Keratinocyte (primary cell): ENCODE measurements around the gene ZNF567. TPM values are rescaled to one million over a fixed set of nuclear protein-coding genes. Genes with fewer than 3 reads are reported as not detected.

Experiments used
- DNase-seq: peaks from one replicate; pipeline ENCODE4 v3.0.0-alpha.2; 2011; ENCODE audit warnings: low read depth, missing footprints, low spot score
- FAIRE-seq: peaks from 2 replicates; lab custom pipeline; 2011; peaks lifted over from hg19 to GRCh38; lab: Jason Lieb, UNC
- H2AFZ ChIP-seq: 2 replicates; pipeline ENCODE4 v1.6.0; 2012; ENCODE audit warnings: low read length, control low read depth, inconsistent platforms; ENCODE audit not compliant: control insufficient read depth
- H3K27ac ChIP-seq: 2 replicates; pipeline ENCODE4 v1.5.1; 2011; ENCODE audit warnings: low read length; ENCODE audit not compliant: control insufficient read depth, insufficient read depth
- H3K27me3 ChIP-seq: 3 replicates; pipeline ENCODE4 v1.6.0; 2011; ENCODE audit warnings: low read length; ENCODE audit not compliant: control insufficient read depth, insufficient read depth; ENCODE audit errors: extremely low read depth
- H3K36me3 ChIP-seq, 2 experiments: 2 replicates in 1 of 2; 3 replicates in 1 of 2; pipeline ENCODE4 v1.5.1; 2011; ENCODE audit warnings: low read length in 2 of 2, mild to moderate bottlenecking in 1 of 2; ENCODE audit not compliant: control insufficient read depth in 2 of 2, insufficient read depth in 2 of 2; ENCODE audit errors: extremely low read depth in 1 of 2
- H3K4me1 ChIP-seq: 3 replicates; pipeline ENCODE4 v1.5.1; 2011; ENCODE audit warnings: low read length; ENCODE audit not compliant: control insufficient read depth, insufficient read depth; ENCODE audit errors: extremely low read depth
- H3K4me2 ChIP-seq: 3 replicates; pipeline ENCODE4 v1.6.0; 2011; ENCODE audit warnings: low read depth, low read length; ENCODE audit not compliant: control insufficient read depth, insufficient read depth; ENCODE audit errors: extremely low read depth
- H3K4me3 ChIP-seq, 3 experiments: fragments of 200-600 bp in 1 of 3; sonication (generic) in 1 of 3; 2 replicates in 2 of 3; 3 replicates in 1 of 3; pipeline ENCODE4 v1.5.1; 2011 to 2016; ENCODE audit warnings: low read length in 3 of 3, mild to moderate bottlenecking in 3 of 3, control low read depth in 2 of 3, inconsistent platforms in 1 of 3, low read depth in 1 of 3, mixed read lengths in 1 of 3, mixed run types in 1 of 3, moderate library complexity in 1 of 3; ENCODE audit not compliant: control insufficient read depth in 2 of 3, insufficient read depth in 2 of 3; ENCODE audit errors: extremely low read depth in 1 of 3
- H3K79me2 ChIP-seq: 2 replicates; pipeline ENCODE4 v1.6.0; 2012; ENCODE audit warnings: low read length; ENCODE audit not compliant: control insufficient read depth, insufficient read depth
- H3K9ac ChIP-seq: 3 replicates; pipeline ENCODE4 v1.6.0; 2011; ENCODE audit warnings: low read length; ENCODE audit not compliant: control insufficient read depth, insufficient read depth; ENCODE audit errors: extremely low read depth
- H3K9me1 ChIP-seq: 3 replicates; pipeline ENCODE4 v1.6.0; 2011; ENCODE audit warnings: low read length; ENCODE audit not compliant: control insufficient read depth, insufficient read depth; ENCODE audit errors: extremely low read depth
- H3K9me3 ChIP-seq: 2 replicates; pipeline ENCODE4 v1.5.1; 2012; ENCODE audit warnings: low read depth, low read length; ENCODE audit not compliant: control insufficient read depth
- H4K20me1 ChIP-seq: 3 replicates; pipeline ENCODE4 v1.6.0; 2011; ENCODE audit warnings: low read length; ENCODE audit not compliant: control insufficient read depth, insufficient read depth; ENCODE audit errors: extremely low read depth
- CTCF ChIP-seq, 3 experiments: IDR thresholded peaks in 1 of 3; conservative IDR thresholded peaks in 1 of 3; optimal IDR thresholded peaks in 1 of 3; 2 replicates in 2 of 3; 3 replicates in 1 of 3; pipeline versions ENCODE3 to v1.5.1; 2011; ENCODE audit warnings: low read length in 3 of 3, mild to moderate bottlenecking in 3 of 3, moderate library complexity in 2 of 3, control low read depth in 1 of 3, inconsistent platforms in 1 of 3; ENCODE audit not compliant: insufficient read depth in 2 of 3; ENCODE audit errors: extremely low read depth in 1 of 3
- EZH2 ChIP-seq: IDR thresholded peaks from one replicate; pipeline ENCODE4 v1.6.1; 2012; ENCODE audit warnings: inconsistent platforms, mild to moderate bottlenecking, low read length, moderate library complexity
- dilution Hi-C: fragments of 300-500 bp; cut with MboI; formaldehyde crosslinking; loops from one replicate; pipeline ENCODE4 v1.7.0; 2020; ENCODE audit warnings: low sequenced_read_pairs; ENCODE audit not compliant: extremely low pct_ligation_motif_present
- polyA minus RNA-seq, 3 experiments: library from RNA; depleted of rRNA, polyadenylated mRNA; stranded (reverse); fragments of >200 nt; gene quantifications; 1 replicate in 1 of 3; 2 replicates in 1 of 3; 3 replicates in 1 of 3; pipeline ENCODE4 v1.2.3, GENCODE V29; 2011
- polyA plus RNA-seq, 5 experiments: library from polyadenylated mRNA; depleted of rRNA in 3 of 5; stranded (reverse) in 3 of 5; stranded (forward) in 1 of 5; unstranded in 1 of 5; fragments of >200 nt; gene quantifications; 1 replicate in 1 of 5; 2 replicates in 3 of 5; 3 replicates in 1 of 5; pipeline versions ENCODE4 v1.2.1 to v1.2.3, GENCODE V29; 2011 to 2012; ENCODE audit warnings: missing spikeins in 2 of 5, low read depth in 1 of 5, low replicate concordance in 1 of 5

ZNF567 gene
- 4.0 to 7.5 TPM (median 7.2 TPM) in 3 replicates for polyA plus RNA-seq
- 6.7 TPM for polyA plus RNA-seq (2011; ENCODE audit: low read depth)
- polyA plus RNA-seq (2011; cell fraction: cytosol; rRNA removed), result 2.6 and 6.9 TPM in 2 replicates
- 10.8 and 16.9 TPM in 2 replicates for polyA plus RNA-seq (2011; cell fraction: nucleus; rRNA removed)
- 3.6 and 5.8 TPM in 2 replicates for polyA plus RNA-seq (2012; ENCODE audit: low replicate concordance)
- 1.4 to 7.0 TPM (median 4.9 TPM) in 3 replicates for polyA minus RNA-seq
- 2.1 TPM for polyA minus RNA-seq (2011; cell fraction: cytosol; rRNA and poly(A)+ RNA removed)
- polyA minus RNA-seq (2011; cell fraction: nucleus; rRNA and poly(A)+ RNA removed), result 7.4 and 13.0 TPM in 2 replicates

GRCh38 chr19:36687214-36688056, at the start of gene ZNF567:
Gene ZNF567 (plus strand): TSS chr19:36687612. CDS start chr19:36694868, 7,256 bp downstream.
- peak within 1 kb of the TSS; percentile 72 for H3K27ac ChIP-seq
- H3K4me2 ChIP-seq, result peak within 1 kb of the TSS; percentile 97
- H4K20me1 ChIP-seq, result no peaks in the 10 kb centered on the region
- dilution Hi-C loops, result no loop called here
- peak within 1 kb of the TSS; percentile 89 for H3K9ac ChIP-seq
- TF ChIP-seq CTCF (optimal IDR thresholded peaks at IDR 0.05 in 1 of 3, IDR thresholded peaks at IDR 0.05 in 1 of 3, conservative IDR thresholded peaks at IDR 0.05 in 1 of 3; ENCODE audit: extremely low read depth in 1 of 3, insufficient read depth in 2 of 3, low read length in 3 of 3) (no peak), EZH2 (no peak)
- peak within 1 kb of the TSS; percentile 96 for H2AFZ ChIP-seq
- no peaks in the 10 kb centered on the region for H3K9me1 ChIP-seq
- peaks cover 2 to 18% of the 10 kb centered on the region in 2 experiments for H3K36me3 ChIP-seq
- peaks cover 28% of the 10 kb centered on the region for H3K79me2 ChIP-seq
- FAIRE-seq (no peak), DNase-seq (peak; percentile 79)
- H3K4me1 ChIP-seq, result no peaks in the 10 kb centered on the region
- H3K9me3 ChIP-seq, result no peaks in the 10 kb centered on the region
- H3K4me3 ChIP-seq, result peak within 1 kb of the TSS; percentile 80 to 94 (median 91)
- H3K27me3 ChIP-seq, result no peaks in the 10 kb centered on the region

GRCh38 chr19:36638862-36639510, 48.4 kb upstream of the ZNF567 start:
- H2AFZ ChIP-seq, result no peak overlapping the region

More at GRCh38 chr19:36638862-36639510, 48.4 kb upstream of the ZNF567 start:
- no peak for FAIRE-seq
- H3K4me2 ChIP-seq, result no peak overlapping the region
- no peaks in the 10 kb centered on the region for H4K20me1 ChIP-seq
- peaks cover 0 to 4% of the 10 kb centered on the region in 2 experiments for H3K36me3 ChIP-seq
- DNase-seq, result no peak
- TF ChIP-seq EZH2 (no peak), CTCF (optimal IDR thresholded peaks at IDR 0.05 in 1 of 3, IDR thresholded peaks at IDR 0.05 in 1 of 3, conservative IDR thresholded peaks at IDR 0.05 in 1 of 3; ENCODE audit: extremely low read depth in 1 of 3, insufficient read depth in 2 of 3, low read length in 3 of 3) (no peak)
- H3K4me1 ChIP-seq, result no peaks in the 10 kb centered on the region
- H3K79me2 ChIP-seq, result no peaks in the 10 kb centered on the region
- no peak overlapping the region for H3K4me3 ChIP-seq
- H3K27ac ChIP-seq, result no peak overlapping the region
- H3K9ac ChIP-seq, result no peak overlapping the region
- dilution Hi-C loops, result no loop called here
- H3K9me3 ChIP-seq, result peaks cover 31% of the 10 kb centered on the region
- H3K9me1 ChIP-seq, result no peaks in the 10 kb centered on the region
- no peaks in the 10 kb centered on the region for H3K27me3 ChIP-seq
